HepG2 (cell line): Measurements from ENCODE around the gene VAC14.

ENCODE experiments used
- EP300 ChIP-seq, 3 experiments: sonication (generic) in 1 of 3; formaldehyde crosslinking in 1 of 3; IDR thresholded peaks; 2 replicates each; pipeline versions ENCODE4 v1.5.1 to v1.6.1; 2011 to 2020; ENCODE audit warnings: low read depth in 2 of 3, low read length in 2 of 3, borderline replicate concordance in 1 of 3, improper control_type of control experiment in 1 of 3, mild to moderate bottlenecking in 1 of 3, missing genetic modification reagents in 1 of 3, moderate library complexity in 1 of 3
- NPAS2 ChIP-seq: sonication (generic); formaldehyde crosslinking; IDR thresholded peaks from 2 replicates; pipeline ENCODE4 v1.8.0; 2022; ENCODE audit warnings: mild to moderate bottlenecking, missing genetic modification reagents, borderline replicate concordance
- POLR2A ChIP-seq, 2 experiments: IDR thresholded peaks; 2 replicates each; pipeline ENCODE4 v1.6.1; 2011; ENCODE audit warnings: low read depth in 2 of 2, low read length in 2 of 2, mild to moderate bottlenecking in 1 of 2, moderate library complexity in 1 of 2; ENCODE audit not compliant: insufficient read depth in 1 of 2
- ZNF558 ChIP-seq: sonication (generic); formaldehyde crosslinking; IDR thresholded peaks from 2 replicates; pipeline ENCODE4 v1.9.0; 2022; ENCODE audit warnings: mild to moderate bottlenecking, missing genetic modification reagents, borderline replicate concordance

GRCh38 chr16:70801611-70802010 lies 653 bp upstream of the VAC14 start:
- TF ChIP-seq POLR2A (IDR thresholded peaks at IDR 0.05; ENCODE audit: insufficient read depth in 1 of 2, low read depth in 2 of 2, low read length in 2 of 2) (no peak), ZNF558 (no peak), NPAS2 (no peak), EP300 (IDR thresholded peaks at IDR 0.05; ENCODE audit: low read depth in 2 of 2, low read length in 2 of 2) (no peak), EP300 (CRISPR knock-in tag; IDR thresholded peaks at IDR 0.05; ENCODE audit: borderline replicate concordance) (no peak)
